Measurements from ENCODE around the gene ADAMTSL1.

The ADAMTSL1 gene

DNA sequence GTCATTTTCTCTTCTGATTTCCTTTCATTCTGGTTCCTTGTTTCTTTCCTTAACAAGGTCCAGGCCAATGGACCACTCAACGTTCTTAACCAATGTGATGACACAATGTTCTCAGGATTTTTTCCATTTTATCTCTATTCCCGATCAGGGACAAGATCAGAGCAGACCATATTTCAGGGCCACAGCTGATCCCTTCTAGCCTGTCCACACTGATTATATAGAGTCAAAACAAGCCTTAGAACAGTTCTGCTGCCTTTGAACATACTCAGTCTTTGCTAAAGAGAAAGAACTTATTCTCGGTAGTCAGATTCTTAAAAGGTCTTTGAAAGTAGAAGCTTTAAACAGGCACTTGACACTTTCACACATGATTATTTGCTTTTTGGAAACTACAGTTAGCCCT, 188.4 kb downstream of the ADAMTSL1 start:
- no peak overlapping the region for H3K9ac ChIP-seq (ENCODE audit: low read depth, low read length, poor library complexity, severe bottlenecking)
- H3K4me1 ChIP-seq (ENCODE audit: insufficient read depth, low read length, poor library complexity, severe bottlenecking), result no peaks in the 10 kb centered on the region

DNA sequence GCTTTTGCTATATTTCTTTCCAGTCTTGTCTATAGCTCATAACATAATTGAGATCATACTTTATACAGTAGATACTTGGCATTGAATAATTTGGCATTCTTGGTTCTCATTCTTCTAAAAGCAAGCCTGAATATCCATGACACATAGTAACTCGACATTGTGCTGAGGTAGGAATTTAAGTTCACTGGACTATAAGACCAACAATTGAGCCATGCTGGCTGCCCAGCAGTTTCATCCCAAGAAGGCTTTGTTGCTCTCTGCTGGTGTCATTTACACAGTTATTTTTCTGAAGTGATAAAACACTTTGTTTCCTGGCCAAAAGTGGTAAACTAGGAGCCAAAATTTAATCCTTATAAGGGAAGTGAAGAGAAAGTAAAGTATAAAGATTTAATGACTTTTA, 192.0 kb downstream of the ADAMTSL1 start:
- TF ChIP-seq EZH2phosphoT487 (IDR thresholded peaks at IDR 0.05; ENCODE audit: borderline replicate concordance), result no peak
- no peak for TF ChIP-seq CTCF (conservative IDR thresholded peaks at IDR 0.05; ENCODE audit: low read length)
- H3K4me1 ChIP-seq (ENCODE audit: insufficient read depth, low read length, poor library complexity, severe bottlenecking), result no peaks in the 10 kb centered on the region
- no peak overlapping the region for H2AFZ ChIP-seq (ENCODE audit: low read length)
- H3K27me3 ChIP-seq (ENCODE audit: insufficient read depth, low read length, poor library complexity, severe bottlenecking), result no peaks in the 10 kb centered on the region
- H3K9me2 ChIP-seq (replicated peaks; ENCODE audit: low read depth, low read length), result no peaks in the 10 kb centered on the region
- no peaks in the 10 kb centered on the region for H3K36me3 ChIP-seq (ENCODE audit: insufficient read depth, low read length)
- H3K9me3 ChIP-seq (ENCODE audit: insufficient read depth, low read depth, low read length), result no peaks in the 10 kb centered on the region
- H3F3A ChIP-seq (ENCODE audit: low read depth), result no peaks in the 10 kb centered on the region
- no peak overlapping the region for H3K9ac ChIP-seq (ENCODE audit: low read depth, low read length, poor library complexity, severe bottlenecking)
- no peaks in the 10 kb centered on the region for H3K79me2 ChIP-seq (ENCODE audit: insufficient read depth, low read length)
- no peak overlapping the region for H3K4me2 ChIP-seq (ENCODE audit: low read depth, low read length, poor library complexity, severe bottlenecking)
- no peak overlapping the region for H3K4me3 ChIP-seq (ENCODE audit: low read length, poor library complexity, severe bottlenecking)
- no peaks in the 10 kb centered on the region for H4K20me1 ChIP-seq (ENCODE audit: insufficient read depth, low read length, poor library complexity, severe bottlenecking)

More for the DNA sequence above, 188.4 kb downstream of the ADAMTSL1 start:
- H3K79me2 ChIP-seq (ENCODE audit: insufficient read depth, low read length), result no peaks in the 10 kb centered on the region
- H3K4me2 ChIP-seq (ENCODE audit: low read depth, low read length, poor library complexity, severe bottlenecking), result no peak overlapping the region
- TF ChIP-seq EZH2phosphoT487 (IDR thresholded peaks at IDR 0.05; ENCODE audit: borderline replicate concordance), result no peak
- no peak for TF ChIP-seq CTCF (conservative IDR thresholded peaks at IDR 0.05; ENCODE audit: low read length)
- H4K20me1 ChIP-seq (ENCODE audit: insufficient read depth, low read length, poor library complexity, severe bottlenecking), result no peaks in the 10 kb centered on the region
- no peaks in the 10 kb centered on the region for H3F3A ChIP-seq (ENCODE audit: low read depth)
- no peak overlapping the region for H2AFZ ChIP-seq (ENCODE audit: low read length)
- H3K9me2 ChIP-seq (replicated peaks; ENCODE audit: low read depth, low read length), result no peaks in the 10 kb centered on the region
- no peaks in the 10 kb centered on the region for H3K36me3 ChIP-seq (ENCODE audit: insufficient read depth, low read length)
- no peaks in the 10 kb centered on the region for H3K9me3 ChIP-seq (ENCODE audit: insufficient read depth, low read depth, low read length)
- H3K4me3 ChIP-seq (ENCODE audit: low read length, poor library complexity, severe bottlenecking), result no peak overlapping the region
- no peaks in the 10 kb centered on the region for H3K27me3 ChIP-seq (ENCODE audit: insufficient read depth, low read length, poor library complexity, severe bottlenecking)

- Histone ChIP-seq H3K9me2 (replicated peaks; ENCODE audit: low read depth, low read length) (no peaks in the 10 kb centered on the region), H3K36me3 (ENCODE audit: insufficient read depth, low read length) (no peaks in the 10 kb centered on the region), H3K4me3 (ENCODE audit: low read length, poor library complexity, severe bottlenecking) (no peak overlapping the region), H3K4me2 (ENCODE audit: low read depth, low read length, poor library complexity, severe bottlenecking) (no peak overlapping the region), H3K4me1 (ENCODE audit: insufficient read depth, low read length, poor library complexity, severe bottlenecking) (no peaks in the 10 kb centered on the region), H3K9me3 (ENCODE audit: insufficient read depth, low read depth, low read length) (no peaks in the 10 kb centered on the region), H3K9ac (ENCODE audit: low read depth, low read length, poor library complexity, severe bottlenecking) (no peak overlapping the region), H2AFZ (ENCODE audit: low read length) (no peak overlapping the region), H3F3A (ENCODE audit: low read depth) (no peaks in the 10 kb centered on the region), H4K20me1 (ENCODE audit: insufficient read depth, low read length, poor library complexity, severe bottlenecking) (no peaks in the 10 kb centered on the region), H3K79me2 (ENCODE audit: insufficient read depth, low read length) (no peaks in the 10 kb centered on the region), H3K27me3 (ENCODE audit: insufficient read depth, low read length, poor library complexity, severe bottlenecking) (no peaks in the 10 kb centered on the region)
- TF ChIP-seq EZH2phosphoT487 (IDR thresholded peaks at IDR 0.05; ENCODE audit: borderline replicate concordance) (no peak), CTCF (conservative IDR thresholded peaks at IDR 0.05; ENCODE audit: low read length) (no peak)
Observed at GRCh38 chr9:18666348-18666747, 192.4 kb downstream of the ADAMTSL1 start.
